ENCODE results near the gene TMEM14C.
"Not testable (repeated sequence)": the region's sequence is repeated elsewhere in the genome, so short reads cannot be mapped to it uniquely, and the experiment has no call there.

TMEM14C gene

GRCh38 chr6:10733151-10733715, 10.4 kb downstream of the TMEM14C start:
- Histone ChIP-seq H3K9ac (ENCODE audit: low read length) (no peak overlapping the region), H3K9me2 (replicated peaks; ENCODE audit: insufficient read depth, low read length) (no peaks in the 10 kb centered on the region), H3K79me2 (ENCODE audit: low read length) (no peaks in the 10 kb centered on the region), H3K9me3 (replicated peaks; ENCODE audit: insufficient read depth, low read length) (no peaks in the 10 kb centered on the region), H3K27ac (ENCODE audit: low read length) (no peak overlapping the region), H3K27me3 (replicated peaks; ENCODE audit: insufficient read depth, low read length) (no peaks in the 10 kb centered on the region), H3K36me3 (replicated peaks; ENCODE audit: insufficient read depth, low read length) (no peaks in the 10 kb centered on the region), H3F3A (ENCODE audit: insufficient read depth, low read length) (no peaks in the 10 kb centered on the region), H2AFZ (ENCODE audit: low read length) (no peak overlapping the region), H3K4me3 (ENCODE audit: low read length) (no peak overlapping the region), H3K4me2 (ENCODE audit: low read depth, low read length) (no peak overlapping the region), H3K4me1 (ENCODE audit: low read length) (no peaks in the 10 kb centered on the region), H4K20me1 (ENCODE audit: insufficient read depth, low read length) (no peaks in the 10 kb centered on the region)
- no peak for DNase-seq
- TF ChIP-seq EZH2 (optimal IDR thresholded peaks at IDR 0.05; ENCODE audit: low read depth, low read length) = no peak

GRCh38 chr6:10733863-10734262, 11.0 kb downstream of the TMEM14C start:
- Histone ChIP-seq H3K9me2 (replicated peaks; ENCODE audit: insufficient read depth, low read length) (no peaks in the 10 kb centered on the region), H3K4me1 (ENCODE audit: low read length) (no peaks in the 10 kb centered on the region), H4K20me1 (ENCODE audit: insufficient read depth, low read length) (no peaks in the 10 kb centered on the region), H3K27me3 (replicated peaks; ENCODE audit: insufficient read depth, low read length) (no peaks in the 10 kb centered on the region), H3K79me2 (ENCODE audit: low read length) (no peaks in the 10 kb centered on the region), H3F3A (ENCODE audit: insufficient read depth, low read length) (no peaks in the 10 kb centered on the region), H3K36me3 (replicated peaks; ENCODE audit: insufficient read depth, low read length) (no peaks in the 10 kb centered on the region), H3K4me2 (ENCODE audit: low read depth, low read length) (no peak overlapping the region), H3K27ac (ENCODE audit: low read length) (no peak overlapping the region), H3K9ac (ENCODE audit: low read length) (no peak overlapping the region), H3K9me3 (replicated peaks; ENCODE audit: insufficient read depth, low read length) (no peaks in the 10 kb centered on the region), H2AFZ (ENCODE audit: low read length) (no peak overlapping the region), H3K4me3 (ENCODE audit: low read length) (no peak overlapping the region)
- TF ChIP-seq EZH2phosphoT487 (IDR thresholded peaks at IDR 0.05; ENCODE audit: low read length) = no peak
- TF ChIP-seq EZH2 (optimal IDR thresholded peaks at IDR 0.05; ENCODE audit: low read depth, low read length) = no peak
- no peak for DNase-seq

- Histone ChIP-seq H3K79me2 (ENCODE audit: low read length) (no peaks in the 10 kb centered on the region), H3K4me3 (ENCODE audit: low read length) (no peak overlapping the region), H4K20me1 (ENCODE audit: insufficient read depth, low read length) (no peaks in the 10 kb centered on the region), H3K9me2 (replicated peaks; ENCODE audit: insufficient read depth, low read length) (no peaks in the 10 kb centered on the region), H3K4me2 (ENCODE audit: low read depth, low read length) (no peak overlapping the region), H3K4me1 (ENCODE audit: low read length) (no peaks in the 10 kb centered on the region), H3K36me3 (replicated peaks; ENCODE audit: insufficient read depth, low read length) (no peaks in the 10 kb centered on the region), H3K27ac (ENCODE audit: low read length) (no peak overlapping the region), H3F3A (ENCODE audit: insufficient read depth, low read length) (no peaks in the 10 kb centered on the region), H2AFZ (ENCODE audit: low read length) (no peak overlapping the region), H3K9ac (ENCODE audit: low read length) (no peak overlapping the region), H3K27me3 (replicated peaks; ENCODE audit: insufficient read depth, low read length) (no peaks in the 10 kb centered on the region), H3K9me3 (replicated peaks; ENCODE audit: insufficient read depth, low read length) (no peaks in the 10 kb centered on the region)
- no peak for DNase-seq
- TF ChIP-seq EZH2phosphoT487 (IDR thresholded peaks at IDR 0.05; ENCODE audit: low read length) (no peak), CTCF (IDR thresholded peaks at IDR 0.05; ENCODE audit: low read length) (no peak), EZH2 (optimal IDR thresholded peaks at IDR 0.05; ENCODE audit: low read depth, low read length) (no peak)
These were observed 13.9 kb downstream of the TMEM14C start for GRCh38 chr6:10736731-10737130.

- no peak for DNase-seq
- no peaks in the 10 kb centered on the region for H3K27me3 ChIP-seq (replicated peaks; ENCODE audit: insufficient read depth, low read length)
- H3K9me3 ChIP-seq (replicated peaks; ENCODE audit: insufficient read depth, low read length) = no peaks in the 10 kb centered on the region
- H2AFZ ChIP-seq (ENCODE audit: low read length) = no peak overlapping the region
- H3K9ac ChIP-seq (ENCODE audit: low read length) = no peak overlapping the region
- H3K4me1 ChIP-seq (ENCODE audit: low read length) = no peaks in the 10 kb centered on the region
- TF ChIP-seq CTCF (IDR thresholded peaks at IDR 0.05; ENCODE audit: low read length) = no peak
- TF ChIP-seq EZH2 (optimal IDR thresholded peaks at IDR 0.05; ENCODE audit: low read depth, low read length) = no peak
- TF ChIP-seq EZH2phosphoT487 (IDR thresholded peaks at IDR 0.05; ENCODE audit: low read length) = no peak
- no peaks in the 10 kb centered on the region for H3K36me3 ChIP-seq (replicated peaks; ENCODE audit: insufficient read depth, low read length)
- H4K20me1 ChIP-seq (ENCODE audit: insufficient read depth, low read length) = no peaks in the 10 kb centered on the region
- no peak overlapping the region for H3K4me2 ChIP-seq (ENCODE audit: low read depth, low read length)
- H3K27ac ChIP-seq (ENCODE audit: low read length) = no peak overlapping the region
- no peaks in the 10 kb centered on the region for H3K79me2 ChIP-seq (ENCODE audit: low read length)
- H3K4me3 ChIP-seq (ENCODE audit: low read length) = no peak overlapping the region
- H3K9me2 ChIP-seq (replicated peaks; ENCODE audit: insufficient read depth, low read length) = no peaks in the 10 kb centered on the region
- H3F3A ChIP-seq (ENCODE audit: insufficient read depth, low read length) = no peaks in the 10 kb centered on the region
These were observed 17.2 kb downstream of the TMEM14C start for GRCh38 chr6:10740061-10740460.

- H3K9ac ChIP-seq (ENCODE audit: low read length); H4K20me1 ChIP-seq (ENCODE audit: insufficient read depth, low read length); H2AFZ ChIP-seq (ENCODE audit: low read length); H3K79me2 ChIP-seq (ENCODE audit: low read length); H3K4me3 ChIP-seq (ENCODE audit: low read length); H3K27ac ChIP-seq (ENCODE audit: low read length); H3K27me3 ChIP-seq (replicated peaks; ENCODE audit: insufficient read depth, low read length); H3K4me1 ChIP-seq (ENCODE audit: low read length); DNase-seq; H3F3A ChIP-seq (ENCODE audit: insufficient read depth, low read length); H3K9me3 ChIP-seq (replicated peaks; ENCODE audit: insufficient read depth, low read length); H3K4me2 ChIP-seq (ENCODE audit: low read depth, low read length); H3K36me3 ChIP-seq (replicated peaks; ENCODE audit: insufficient read depth, low read length); H3K9me2 ChIP-seq (replicated peaks; ENCODE audit: insufficient read depth, low read length): not testable (repeated sequence)
These were observed 18.8 kb downstream of the TMEM14C start for GRCh38 chr6:10741643-10742042.
